ENCODE data around the gene ZNF791. TPM values are rescaled to one million over a fixed set of nuclear protein-coding genes. Genes with fewer than 3 reads are reported as not detected.
A peak's percentile ranks its signal among the peaks of the same experiment; 100 is the strongest.

Gene ZNF791
- total and polyA plus RNA-seq, 4 donors: 3.1 to 10.3 (median 7.0) TPM

- Histone ChIP-seq H3K4me3 (ENCODE audit: low read depth in 1 of 3, low read length in 3 of 3) (peak overlapping the region in 2 of 3 donors; percentile 31 to 42), H3K9ac (ENCODE audit: low read depth in 1 of 2, low read length in 2 of 2) (no peak overlapping the region), H3K36me3 (ENCODE audit: control insufficient read depth in 4 of 4, insufficient read depth in 3 of 4, low read depth in 1 of 4, low read length in 3 of 4) (peaks cover 32 to 68% (median 55%) of the 10 kb centered on the region in 4 donors), H3K4me1 (ENCODE audit: control insufficient read depth in 4 of 4, insufficient read depth in 4 of 4, low read length in 3 of 4) (no peaks in the 10 kb centered on the region), H3K27me3 (ENCODE audit: control insufficient read depth in 4 of 4, insufficient read depth in 4 of 4, low read length in 3 of 4) (no peaks in the 10 kb centered on the region), H3K27ac (ENCODE audit: low read depth in 1 of 2, low read length in 2 of 2) (no peak overlapping the region), H3K9me3 (ENCODE audit: control insufficient read depth in 4 of 4, low read length in 3 of 4) (peaks cover 27 to 35% (median 28%) of the 10 kb centered on the region in 4 donors)
- DNase-seq (ENCODE audit: low spot score): no peak
- TF ChIP-seq ATF3 (IDR thresholded peaks at IDR 0.05) (no peak), EGR1 (IDR thresholded peaks at IDR 0.05; ENCODE audit: low read depth in 2 of 2) (no peak), RXRA (IDR thresholded peaks at IDR 0.05) (no peak), GABPA (IDR thresholded peaks at IDR 0.05 in 1 of 2, conservative IDR thresholded peaks at IDR 0.05 in 1 of 2) (no peak), HNF4A (conservative IDR thresholded peaks at IDR 0.05) (no peak), TAF1 (conservative IDR thresholded peaks at IDR 0.05) (no peak), REST (IDR thresholded peaks at IDR 0.05) (no peak), JUND (IDR thresholded peaks at IDR 0.05) (no peak), YY1 (IDR thresholded peaks at IDR 0.05) (no peak), HNF4G (IDR thresholded peaks at IDR 0.05) (no peak), NR2F2 (IDR thresholded peaks at IDR 0.05) (no peak), FOXA2 (IDR thresholded peaks at IDR 0.05) (no peak), MAX (IDR thresholded peaks at IDR 0.05) (no peak), RAD21 (IDR thresholded peaks at IDR 0.05) (no peak), CTCF (IDR thresholded peaks at IDR 0.05; ENCODE audit: low read depth, low read length, missing input control) (no peak), FOXA1 (IDR thresholded peaks at IDR 0.05) (no peak)
- 98% methylated on average over 17 of the region's 17 CpGs for WGBS
These were observed 17.6 kb downstream of the ZNF791 start for GRCh38 chr19:12628040-12629022.

GRCh38 chr19:12629215-12629614, 18.5 kb downstream of the ZNF791 start:
- DNase-seq (ENCODE audit: low spot score): no peak
- H3K9me3 ChIP-seq (ENCODE audit: control insufficient read depth in 4 of 4, low read length in 3 of 4): peaks cover 27 to 35% (median 28%) of the 10 kb centered on the region in 4 donors
- WGBS: 97% methylated on average over 7 of the region's 7 CpGs
- peak overlapping the region in 2 of 3 donors; percentile 31 to 37 for H3K4me3 ChIP-seq (ENCODE audit: low read depth in 1 of 3, low read length in 3 of 3)
- TF ChIP-seq RXRA (IDR thresholded peaks at IDR 0.05): no peak
- no peak for TF ChIP-seq EGR1 (IDR thresholded peaks at IDR 0.05; ENCODE audit: low read depth in 2 of 2)
- no peak for TF ChIP-seq ATF3 (IDR thresholded peaks at IDR 0.05)
- no peak for TF ChIP-seq SP1 (IDR thresholded peaks at IDR 0.05)
- TF ChIP-seq NR2F2 (IDR thresholded peaks at IDR 0.05): no peak
- TF ChIP-seq HNF4G (IDR thresholded peaks at IDR 0.05): no peak
- H3K36me3 ChIP-seq (ENCODE audit: control insufficient read depth in 4 of 4, insufficient read depth in 3 of 4, low read depth in 1 of 4, low read length in 3 of 4): peaks cover 32 to 62% (median 51%) of the 10 kb centered on the region in 4 donors
- no peaks in the 10 kb centered on the region for H3K27me3 ChIP-seq (ENCODE audit: control insufficient read depth in 4 of 4, insufficient read depth in 4 of 4, low read length in 3 of 4)
- H3K9ac ChIP-seq (ENCODE audit: low read depth in 1 of 2, low read length in 2 of 2): no peak overlapping the region
- H3K27ac ChIP-seq (ENCODE audit: low read depth in 1 of 2, low read length in 2 of 2): no peak overlapping the region
- peaks cover 0 to 1% (median 0%) of the 10 kb centered on the region in 4 donors for H3K4me1 ChIP-seq (ENCODE audit: control insufficient read depth in 4 of 4, insufficient read depth in 4 of 4, low read length in 3 of 4)
